SK-N-SH treated with all-trans-retinoic acid at 6 μM for 48 hours (cell line): ENCODE data around the gene KRT35.

Source experiments
- ATAC-seq: fragments of 200-7000 bp; cut with Tn5 transposase; 3 replicates; pipeline ENCODE4 v1.9.1; 2020; ENCODE audit warnings: mild to moderate bottlenecking, moderate library complexity
- ARNTL ChIP-seq: fragments of 450-650 bp; formaldehyde crosslinking; IDR thresholded peaks from 2 replicates; pipeline ENCODE4 v1.5.0; 2020; ENCODE audit warnings: low read depth, mild to moderate bottlenecking, moderate library complexity, borderline replicate concordance
- BACH2 ChIP-seq: fragments of 250-450 bp; sonication (Bioruptor Pico); IDR thresholded peaks from 2 replicates; pipeline ENCODE4 v1.9.0; 2021; ENCODE audit warnings: mild to moderate bottlenecking, borderline replicate concordance
- CSDC2 ChIP-seq: fragments of 250-450 bp; sonication (Bioruptor Pico); IDR thresholded peaks from 2 replicates; pipeline ENCODE4 v1.5.0; 2020; ENCODE audit warnings: mild to moderate bottlenecking, moderate library complexity
- ESRRG ChIP-seq: fragments of 250-450 bp; sonication (Bioruptor Pico); IDR thresholded peaks from 2 replicates; pipeline ENCODE4 v1.6.1; 2021; ENCODE audit warnings: mild to moderate bottlenecking
- GLIS3 ChIP-seq: fragments of 250-450 bp; sonication (Bioruptor Pico); IDR thresholded peaks from 2 replicates; pipeline ENCODE4 v1.5.0; 2020; ENCODE audit warnings: mild to moderate bottlenecking, moderate library complexity
- ISL1 ChIP-seq: fragments of 250-450 bp; sonication (Bioruptor Pico); IDR thresholded peaks from 2 replicates; pipeline ENCODE4 v2.1.2; 2022; ENCODE audit warnings: mild to moderate bottlenecking, moderate library complexity
- PATZ1 ChIP-seq: fragments of 250-450 bp; sonication (Bioruptor Pico); IDR thresholded peaks from 2 replicates; pipeline ENCODE4 v1.8.0; 2020; ENCODE audit warnings: mild to moderate bottlenecking, moderate library complexity, borderline replicate concordance
- POU6F1 ChIP-seq: fragments of 250-450 bp; sonication (Bioruptor Pico); IDR thresholded peaks from 2 replicates; pipeline ENCODE4 v1.8.0; 2021; ENCODE audit warnings: low read depth, mild to moderate bottlenecking, moderate library complexity, borderline replicate concordance
- PPARA ChIP-seq: fragments of 250-450 bp; sonication (Bioruptor Pico); IDR thresholded peaks from 2 replicates; pipeline ENCODE4 v1.5.0; 2020; ENCODE audit warnings: mild to moderate bottlenecking, borderline replicate concordance
- RARB ChIP-seq: fragments of 250-450 bp; sonication (Bioruptor Pico); IDR thresholded peaks from 2 replicates; pipeline ENCODE4 v1.8.0; 2021; ENCODE audit warnings: mild to moderate bottlenecking, moderate library complexity
- SNAI2 ChIP-seq: fragments of 250-450 bp; sonication (Bioruptor Pico); IDR thresholded peaks from 2 replicates; pipeline ENCODE4 v1.5.0; 2020; ENCODE audit warnings: mild to moderate bottlenecking, moderate library complexity
- TCF4 ChIP-seq: fragments of 250-450 bp; sonication (Bioruptor Pico); IDR thresholded peaks from 2 replicates; pipeline ENCODE4 v1.8.0; 2021; ENCODE audit warnings: mild to moderate bottlenecking, moderate library complexity, borderline replicate concordance
- TOX ChIP-seq: fragments of 250-450 bp; sonication (Bioruptor Pico); IDR thresholded peaks from 2 replicates; pipeline ENCODE4 v1.8.0; 2021; ENCODE audit warnings: mild to moderate bottlenecking, moderate library complexity, borderline replicate concordance
- TSHZ2 ChIP-seq: fragments of 250-450 bp; sonication (Bioruptor Pico); IDR thresholded peaks from 2 replicates; pipeline ENCODE4 v1.5.0; 2020; ENCODE audit warnings: mild to moderate bottlenecking, moderate library complexity
- ZC3H10 ChIP-seq: fragments of 250-450 bp; sonication (Bioruptor Pico); IDR thresholded peaks from 2 replicates; pipeline ENCODE4 v1.5.1; 2021; ENCODE audit warnings: mild to moderate bottlenecking, moderate library complexity
- ZFP30 ChIP-seq: fragments of 450-650 bp; formaldehyde crosslinking; IDR thresholded peaks from 2 replicates; pipeline ENCODE4 v1.5.0; 2022; ENCODE audit warnings: mild to moderate bottlenecking, moderate library complexity
- ZNF565 ChIP-seq: fragments of 450-650 bp; formaldehyde crosslinking; conservative IDR thresholded peaks from 2 replicates; pipeline ENCODE4 v1.5.0; 2020; ENCODE audit warnings: low read depth, mild to moderate bottlenecking, moderate library complexity
- ZNF70 ChIP-seq: fragments of 450-650 bp; formaldehyde crosslinking; IDR thresholded peaks from 2 replicates; pipeline ENCODE4 v1.5.0; 2020; ENCODE audit warnings: mild to moderate bottlenecking, moderate library complexity
- ZNF8 ChIP-seq: fragments of 450-650 bp; formaldehyde crosslinking; IDR thresholded peaks from 2 replicates; pipeline ENCODE4 v1.5.0; 2020; ENCODE audit warnings: mild to moderate bottlenecking, moderate library complexity

Gene KRT35

GRCh38 chr17:41474863-41475262, 6.1 kb downstream of the KRT35 start (continued):
- no peak for TF ChIP-seq TSHZ2 (CRISPR knock-in tag)
- no peak for TF ChIP-seq BACH2
- no peak for TF ChIP-seq SNAI2 (CRISPR knock-in tag)
- TF ChIP-seq POU6F1 (CRISPR knock-in tag), result no peak
- TF ChIP-seq ESRRG (CRISPR knock-in tag), result no peak
- no peak for TF ChIP-seq ARNTL (CRISPR knock-in tag)
- TF ChIP-seq ZC3H10 (CRISPR knock-in tag), result no peak
- TF ChIP-seq ZNF565 (CRISPR knock-in tag), result no peak
- no peak for TF ChIP-seq RARB (CRISPR knock-in tag)

DNA sequence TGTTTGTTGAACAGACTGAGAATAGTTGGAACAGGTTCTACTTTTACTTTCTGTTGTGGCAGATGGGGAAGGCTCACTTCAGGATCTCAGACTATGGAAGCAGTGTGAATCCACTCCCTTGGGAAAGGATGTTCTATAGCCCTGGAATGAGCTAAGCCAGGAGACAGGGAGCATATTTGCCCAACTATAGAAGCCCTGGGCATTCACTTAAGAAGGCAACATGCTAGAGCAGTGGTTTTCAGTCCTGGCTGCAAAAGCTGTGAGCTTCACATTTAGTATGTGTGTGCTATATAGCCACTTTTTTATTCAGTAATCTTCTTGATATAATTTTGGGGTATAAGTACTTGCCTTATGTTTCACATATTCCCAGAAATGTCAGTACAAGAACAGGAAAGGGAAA, 12.6 kb downstream of the KRT35 start:
- no peak for TF ChIP-seq ZFP30 (CRISPR knock-in tag)
- no peak for TF ChIP-seq CSDC2 (CRISPR knock-in tag)
- no peak for TF ChIP-seq ISL1 (CRISPR knock-in tag)
- no peak for TF ChIP-seq GLIS3
- no peak for TF ChIP-seq ESRRG (CRISPR knock-in tag)
- TF ChIP-seq TOX, result no peak
- no peak for TF ChIP-seq PPARA (CRISPR knock-in tag)
- TF ChIP-seq TSHZ2 (CRISPR knock-in tag), result no peak
- TF ChIP-seq PATZ1 (CRISPR knock-in tag), result no peak
- no peak for TF ChIP-seq ZNF565 (CRISPR knock-in tag)
- TF ChIP-seq ZNF8 (CRISPR knock-in tag), result no peak
- ATAC-seq, result no peak

GRCh38 chr17:41467561-41467960, 13.4 kb downstream of the KRT35 start:
- no peak for TF ChIP-seq TCF4 (CRISPR knock-in tag)
- TF ChIP-seq SNAI2 (CRISPR knock-in tag), result no peak
- no peak for TF ChIP-seq ZNF70
- no peak for TF ChIP-seq ZNF8 (CRISPR knock-in tag)
- TF ChIP-seq PATZ1 (CRISPR knock-in tag), result no peak
- ATAC-seq, result no peak
